Measurements from ENCODE around the gene BCL7A.

BCL7A gene

GRCh38 chr12:122028165-122028904 lies 6.7 kb downstream of the BCL7A start:
- H3K4me3 ChIP-seq (ENCODE audit: low read length): no peak overlapping the region
- no peak overlapping the region for H3K23ac ChIP-seq (ENCODE audit: low read length)
- H2BK5ac ChIP-seq (ENCODE audit: low read length): no peak overlapping the region
- H2BK120ac ChIP-seq (ENCODE audit: low read depth, low read length): no peak overlapping the region
- H3K4ac ChIP-seq (ENCODE audit: low read depth, low read length): no peak overlapping the region
- H4K5ac ChIP-seq (ENCODE audit: low read length): no peak overlapping the region
- H3K18ac ChIP-seq (ENCODE audit: low read length): no peak overlapping the region
- no peaks in the 10 kb centered on the region for H3K36me3 ChIP-seq (ENCODE audit: control insufficient read depth, insufficient read depth, low read length)
- H3K27ac ChIP-seq (ENCODE audit: low read depth, low read length): no peak overlapping the region
- H2AK5ac ChIP-seq (ENCODE audit: low read length): no peak overlapping the region
- H4K8ac ChIP-seq (ENCODE audit: low read depth, low read length): no peak overlapping the region
- WGBS (ENCODE audit: extremely low coverage, insufficient coverage, low lambda C conversion rate): no CpG with 5 or more reads among the region's 12 CpGs
- no peak for DNase-seq
- no peak overlapping the region for H3K56ac ChIP-seq (ENCODE audit: low read length)
- H3K79me2 ChIP-seq (ENCODE audit: control insufficient read depth, insufficient read depth, low read length): peaks cover 30% of the 10 kb centered on the region
- H3K27me3 ChIP-seq (ENCODE audit: insufficient read depth, low read length, poor library complexity): no peaks in the 10 kb centered on the region
- peaks cover 21% of the 10 kb centered on the region for H3K79me1 ChIP-seq (ENCODE audit: low read length)
- H3K9ac ChIP-seq (ENCODE audit: low read length): no peak overlapping the region
- no peaks in the 10 kb centered on the region for H3K4me1 ChIP-seq (ENCODE audit: control insufficient read depth, low read depth, low read length)
- H2BK15ac ChIP-seq (replicated peaks; ENCODE audit: low read depth): no peak overlapping the region
- no peak overlapping the region for H3K4me2 ChIP-seq (ENCODE audit: low read length)

- WGBS (ENCODE audit: extremely low coverage, insufficient coverage, low lambda C conversion rate): no CpG with 5 or more reads among the region's 23 CpGs
- DNase-seq: no peak
Measured at GRCh38 chr12:122028905-122029560, 7.3 kb downstream of the BCL7A start.

GRCh38 chr12:122029620-122030423 lies 8.1 kb downstream of the BCL7A start:
- H4K8ac ChIP-seq (ENCODE audit: low read depth, low read length): no peak overlapping the region

More at GRCh38 chr12:122028905-122029560, 7.3 kb downstream of the BCL7A start:
- Histone ChIP-seq H3K4ac (ENCODE audit: low read depth, low read length) (no peak overlapping the region), H3K56ac (ENCODE audit: low read length) (no peak overlapping the region), H3K4me3 (ENCODE audit: low read length) (no peak overlapping the region), H2BK15ac (replicated peaks; ENCODE audit: low read depth) (no peak overlapping the region), H3K18ac (ENCODE audit: low read length) (no peak overlapping the region), H3K23ac (ENCODE audit: low read length) (peak overlapping the region; percentile 56), H3K27ac (ENCODE audit: low read depth, low read length) (no peak overlapping the region), H2BK5ac (ENCODE audit: low read length) (no peak overlapping the region), H3K36me3 (ENCODE audit: control insufficient read depth, insufficient read depth, low read length) (no peaks in the 10 kb centered on the region), H2BK120ac (ENCODE audit: low read depth, low read length) (no peak overlapping the region), H2AK5ac (ENCODE audit: low read length) (no peak overlapping the region), H3K9ac (ENCODE audit: low read length) (no peak overlapping the region), H4K5ac (ENCODE audit: low read length) (no peak overlapping the region), H3K79me2 (ENCODE audit: control insufficient read depth, insufficient read depth, low read length) (peaks cover 26% of the 10 kb centered on the region), H4K8ac (ENCODE audit: low read depth, low read length) (no peak overlapping the region), H3K79me1 (ENCODE audit: low read length) (peaks cover 21% of the 10 kb centered on the region), H3K4me1 (ENCODE audit: control insufficient read depth, low read depth, low read length) (no peaks in the 10 kb centered on the region), H3K27me3 (ENCODE audit: insufficient read depth, low read length, poor library complexity) (no peaks in the 10 kb centered on the region), H3K4me2 (ENCODE audit: low read length) (no peak overlapping the region)

GRCh38 chr12:122030424-122031035 lies 8.8 kb downstream of the BCL7A start:
- no peaks in the 10 kb centered on the region for H3K4me1 ChIP-seq (ENCODE audit: control insufficient read depth, low read depth, low read length)
- no peak overlapping the region for H2BK15ac ChIP-seq (replicated peaks; ENCODE audit: low read depth)
- H3K9ac ChIP-seq (ENCODE audit: low read length): no peak overlapping the region
- no peak overlapping the region for H2BK5ac ChIP-seq (ENCODE audit: low read length)
- no peak overlapping the region for H4K5ac ChIP-seq (ENCODE audit: low read length)
- H3K4me2 ChIP-seq (ENCODE audit: low read length): no peak overlapping the region
- H3K27ac ChIP-seq (ENCODE audit: low read depth, low read length): no peak overlapping the region
- DNase-seq: no peak
- H3K79me1 ChIP-seq (ENCODE audit: low read length): peaks cover 21% of the 10 kb centered on the region
- H4K8ac ChIP-seq (ENCODE audit: low read depth, low read length): no peak overlapping the region
- H3K18ac ChIP-seq (ENCODE audit: low read length): no peak overlapping the region
- no peak overlapping the region for H3K23ac ChIP-seq (ENCODE audit: low read length)
- H3K79me2 ChIP-seq (ENCODE audit: control insufficient read depth, insufficient read depth, low read length): peaks cover 22% of the 10 kb centered on the region
- no peak overlapping the region for H2BK120ac ChIP-seq (ENCODE audit: low read depth, low read length)
- H3K27me3 ChIP-seq (ENCODE audit: insufficient read depth, low read length, poor library complexity): no peaks in the 10 kb centered on the region
- no peak overlapping the region for H3K4me3 ChIP-seq (ENCODE audit: low read length)
- H3K56ac ChIP-seq (ENCODE audit: low read length): no peak overlapping the region
- H2AK5ac ChIP-seq (ENCODE audit: low read length): no peak overlapping the region
- H3K4ac ChIP-seq (ENCODE audit: low read depth, low read length): no peak overlapping the region
- no CpG with 5 or more reads among the region's 13 CpGs for WGBS (ENCODE audit: extremely low coverage, insufficient coverage, low lambda C conversion rate)
- no peaks in the 10 kb centered on the region for H3K36me3 ChIP-seq (ENCODE audit: control insufficient read depth, insufficient read depth, low read length)

More at GRCh38 chr12:122029620-122030423, 8.1 kb downstream of the BCL7A start:
- Histone ChIP-seq H3K23ac (ENCODE audit: low read length) (no peak overlapping the region), H3K27ac (ENCODE audit: low read depth, low read length) (no peak overlapping the region), H3K56ac (ENCODE audit: low read length) (no peak overlapping the region), H3K4me3 (ENCODE audit: low read length) (no peak overlapping the region), H3K4me1 (ENCODE audit: control insufficient read depth, low read depth, low read length) (no peaks in the 10 kb centered on the region), H4K5ac (ENCODE audit: low read length) (no peak overlapping the region), H3K18ac (ENCODE audit: low read length) (no peak overlapping the region), H3K9ac (ENCODE audit: low read length) (no peak overlapping the region), H2BK5ac (ENCODE audit: low read length) (no peak overlapping the region), H3K4me2 (ENCODE audit: low read length) (no peak overlapping the region), H3K27me3 (ENCODE audit: insufficient read depth, low read length, poor library complexity) (no peaks in the 10 kb centered on the region), H2BK15ac (replicated peaks; ENCODE audit: low read depth) (no peak overlapping the region), H3K36me3 (ENCODE audit: control insufficient read depth, insufficient read depth, low read length) (no peaks in the 10 kb centered on the region), H3K4ac (ENCODE audit: low read depth, low read length) (no peak overlapping the region), H2BK120ac (ENCODE audit: low read depth, low read length) (no peak overlapping the region), H3K79me2 (ENCODE audit: control insufficient read depth, insufficient read depth, low read length) (peaks cover 22% of the 10 kb centered on the region), H3K79me1 (ENCODE audit: low read length) (peaks cover 21% of the 10 kb centered on the region), H2AK5ac (ENCODE audit: low read length) (no peak overlapping the region)
- no CpG with 5 or more reads among the region's 28 CpGs for WGBS (ENCODE audit: extremely low coverage, insufficient coverage, low lambda C conversion rate)
- DNase-seq: no peak

- H3K18ac ChIP-seq (ENCODE audit: low read length): no peak overlapping the region
- H3K27me3 ChIP-seq (ENCODE audit: insufficient read depth, low read length, poor library complexity): no peaks in the 10 kb centered on the region
- H3K56ac ChIP-seq (ENCODE audit: low read length): no peak overlapping the region
- no peak overlapping the region for H2AK5ac ChIP-seq (ENCODE audit: low read length)
- no peak overlapping the region for H2BK120ac ChIP-seq (ENCODE audit: low read depth, low read length)
- WGBS (ENCODE audit: extremely low coverage, insufficient coverage, low lambda C conversion rate): no CpG with 5 or more reads among the region's 21 CpGs
- H3K79me1 ChIP-seq (ENCODE audit: low read length): peaks cover 18% of the 10 kb centered on the region
- no peak overlapping the region for H3K4me3 ChIP-seq (ENCODE audit: low read length)
- no peak overlapping the region for H3K4me2 ChIP-seq (ENCODE audit: low read length)
- no peak overlapping the region for H3K9ac ChIP-seq (ENCODE audit: low read length)
- H3K4ac ChIP-seq (ENCODE audit: low read depth, low read length): no peak overlapping the region
- no peak overlapping the region for H3K27ac ChIP-seq (ENCODE audit: low read depth, low read length)
- no peak overlapping the region for H3K23ac ChIP-seq (ENCODE audit: low read length)
- no peaks in the 10 kb centered on the region for H3K36me3 ChIP-seq (ENCODE audit: control insufficient read depth, insufficient read depth, low read length)
- H4K8ac ChIP-seq (ENCODE audit: low read depth, low read length): no peak overlapping the region
- H2BK15ac ChIP-seq (replicated peaks; ENCODE audit: low read depth): no peak overlapping the region
- DNase-seq: peak; percentile 59
- peaks cover 17% of the 10 kb centered on the region for H3K79me2 ChIP-seq (ENCODE audit: control insufficient read depth, insufficient read depth, low read length)
- no peak overlapping the region for H4K5ac ChIP-seq (ENCODE audit: low read length)
- H3K4me1 ChIP-seq (ENCODE audit: control insufficient read depth, low read depth, low read length): no peaks in the 10 kb centered on the region
- H2BK5ac ChIP-seq (ENCODE audit: low read length): no peak overlapping the region
Measured at GRCh38 chr12:122031342-122032216, 9.9 kb downstream of the BCL7A start.
